Adrenal gland (tissue), 5 donors: ENCODE data around the gene LINGO4.

Experiments used
- POLR2A ChIP-seq, 2 donors: fragments of 450-650 bp; IDR thresholded peaks; one replicate each; pipeline ENCODE4 v1.6.1; 2017; ENCODE audit warnings: antibody characterized with exemption in 2 of 2, mild to moderate bottlenecking in 2 of 2, moderate library complexity in 1 of 2
- TF ChIP-seq, protein P1 (sequence below), 6 experiments: fragments of 450-650 bp in 4 of 6; fragments of 200-600 bp in 2 of 6; sonication (generic) in 1 of 6; IDR thresholded peaks; 1 replicate in 5 of 6; 2 replicates in 1 of 6; pipeline versions ENCODE4 v1.5.1 to v1.8.0; 2016 to 2021; ENCODE audit warnings: antibody characterized with exemption in 6 of 6, mild to moderate bottlenecking in 2 of 6, moderate library complexity in 1 of 6
- donor health status: DM: no; HTN: no; CAD: no.

DNA sequence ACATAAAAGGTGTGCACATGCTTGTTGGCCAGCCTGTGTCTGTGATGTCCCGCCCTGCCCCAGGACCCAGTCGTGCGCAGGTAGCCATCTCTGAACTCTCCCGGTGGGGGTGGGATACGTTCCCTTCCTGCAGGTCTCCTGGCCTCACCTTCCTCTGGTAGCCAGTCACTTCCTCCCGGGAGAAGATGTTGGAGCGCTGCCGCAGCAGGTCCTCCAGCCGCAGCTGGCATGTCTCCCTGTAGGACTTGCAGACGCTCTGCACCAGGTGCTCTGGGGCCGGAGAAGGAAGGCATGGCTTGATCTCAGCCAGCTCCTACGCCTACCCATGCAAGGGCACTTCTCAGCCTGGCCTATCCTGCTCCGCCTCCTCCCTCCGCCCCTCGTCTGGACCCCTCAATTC is 9.2 kb upstream of the LINGO4 start:
- TF ChIP-seq POLR2A (IDR thresholded peaks at IDR 0.05): no peak
- TF ChIP-seq, protein P1, sequence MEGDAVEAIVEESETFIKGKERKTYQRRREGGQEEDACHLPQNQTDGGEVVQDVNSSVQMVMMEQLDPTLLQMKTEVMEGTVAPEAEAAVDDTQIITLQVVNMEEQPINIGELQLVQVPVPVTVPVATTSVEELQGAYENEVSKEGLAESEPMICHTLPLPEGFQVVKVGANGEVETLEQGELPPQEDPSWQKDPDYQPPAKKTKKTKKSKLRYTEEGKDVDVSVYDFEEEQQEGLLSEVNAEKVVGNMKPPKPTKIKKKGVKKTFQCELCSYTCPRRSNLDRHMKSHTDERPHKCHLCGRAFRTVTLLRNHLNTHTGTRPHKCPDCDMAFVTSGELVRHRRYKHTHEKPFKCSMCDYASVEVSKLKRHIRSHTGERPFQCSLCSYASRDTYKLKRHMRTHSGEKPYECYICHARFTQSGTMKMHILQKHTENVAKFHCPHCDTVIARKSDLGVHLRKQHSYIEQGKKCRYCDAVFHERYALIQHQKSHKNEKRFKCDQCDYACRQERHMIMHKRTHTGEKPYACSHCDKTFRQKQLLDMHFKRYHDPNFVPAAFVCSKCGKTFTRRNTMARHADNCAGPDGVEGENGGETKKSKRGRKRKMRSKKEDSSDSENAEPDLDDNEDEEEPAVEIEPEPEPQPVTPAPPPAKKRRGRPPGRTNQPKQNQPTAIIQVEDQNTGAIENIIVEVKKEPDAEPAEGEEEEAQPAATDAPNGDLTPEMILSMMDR (IDR thresholded peaks at IDR 0.05): no peak
